HFF-Myc (cell line): ENCODE data around the gene HIPK2.

ENCODE experiments used
- DNase-seq: peaks from one replicate; pipeline ENCODE4 v3.0.0-alpha.2; 2011; ENCODE audit warnings: low read depth; ENCODE audit errors: extremely low read depth
- H3K4me3 ChIP-seq: replicated peaks from 2 replicates; pipeline ENCODE4 v1.5.1; 2011; ENCODE audit warnings: low read depth, mild to moderate bottlenecking, control low read depth, low read length
- TF ChIP-seq, protein P1 (sequence below): IDR thresholded peaks from 2 replicates; pipeline ENCODE4 v1.5.1; 2012; ENCODE audit warnings: mild to moderate bottlenecking, low read depth, low read length, control low read depth; ENCODE audit errors: missing control alignments

The HIPK2 gene

DNA sequence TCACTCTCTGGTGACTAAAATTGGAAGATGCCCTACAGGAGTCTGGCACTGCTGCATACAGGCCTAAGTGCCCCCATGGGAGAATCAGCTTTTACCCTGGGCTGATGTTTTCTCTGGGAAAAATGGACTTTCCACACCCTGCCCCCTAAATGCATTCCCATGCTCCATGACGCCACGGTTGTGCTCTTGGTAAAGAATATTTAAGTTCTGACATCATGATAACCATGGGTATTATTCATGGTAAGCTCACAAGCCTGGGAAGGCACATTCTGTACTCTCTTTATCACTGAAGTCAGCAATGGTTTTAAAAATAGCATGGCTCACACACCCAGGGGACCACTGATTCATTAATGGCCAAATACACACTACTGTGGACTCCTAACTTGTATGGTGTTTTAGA is 43.4 kb downstream of the HIPK2 start:
- no peak for DNase-seq
- TF ChIP-seq, protein P1, sequence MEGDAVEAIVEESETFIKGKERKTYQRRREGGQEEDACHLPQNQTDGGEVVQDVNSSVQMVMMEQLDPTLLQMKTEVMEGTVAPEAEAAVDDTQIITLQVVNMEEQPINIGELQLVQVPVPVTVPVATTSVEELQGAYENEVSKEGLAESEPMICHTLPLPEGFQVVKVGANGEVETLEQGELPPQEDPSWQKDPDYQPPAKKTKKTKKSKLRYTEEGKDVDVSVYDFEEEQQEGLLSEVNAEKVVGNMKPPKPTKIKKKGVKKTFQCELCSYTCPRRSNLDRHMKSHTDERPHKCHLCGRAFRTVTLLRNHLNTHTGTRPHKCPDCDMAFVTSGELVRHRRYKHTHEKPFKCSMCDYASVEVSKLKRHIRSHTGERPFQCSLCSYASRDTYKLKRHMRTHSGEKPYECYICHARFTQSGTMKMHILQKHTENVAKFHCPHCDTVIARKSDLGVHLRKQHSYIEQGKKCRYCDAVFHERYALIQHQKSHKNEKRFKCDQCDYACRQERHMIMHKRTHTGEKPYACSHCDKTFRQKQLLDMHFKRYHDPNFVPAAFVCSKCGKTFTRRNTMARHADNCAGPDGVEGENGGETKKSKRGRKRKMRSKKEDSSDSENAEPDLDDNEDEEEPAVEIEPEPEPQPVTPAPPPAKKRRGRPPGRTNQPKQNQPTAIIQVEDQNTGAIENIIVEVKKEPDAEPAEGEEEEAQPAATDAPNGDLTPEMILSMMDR, result no peak
- no peak overlapping the region for H3K4me3 ChIP-seq

DNA sequence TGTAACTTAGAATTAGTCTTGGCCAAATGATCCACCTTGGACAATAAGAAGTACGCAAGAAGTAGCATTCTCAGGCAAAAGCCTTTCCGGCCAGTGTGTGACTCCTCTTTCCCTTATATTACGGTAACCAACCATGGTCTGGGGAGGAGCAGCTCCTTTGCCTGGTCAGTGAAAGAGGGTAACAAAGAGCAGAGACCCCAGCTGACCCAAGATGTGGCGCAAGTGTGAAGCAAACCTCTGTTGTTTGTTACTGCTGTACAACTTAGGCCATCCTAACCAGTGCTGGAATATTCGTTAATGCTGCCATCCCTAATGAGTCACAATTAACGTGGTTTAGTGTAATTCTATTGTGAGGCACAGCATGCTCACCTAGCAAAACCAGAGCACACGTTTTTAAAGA is 44.0 kb downstream of the HIPK2 start:
- TF ChIP-seq, protein P1, result no peak
- H3K4me3 ChIP-seq, result no peak overlapping the region
- no peak for DNase-seq

DNA sequence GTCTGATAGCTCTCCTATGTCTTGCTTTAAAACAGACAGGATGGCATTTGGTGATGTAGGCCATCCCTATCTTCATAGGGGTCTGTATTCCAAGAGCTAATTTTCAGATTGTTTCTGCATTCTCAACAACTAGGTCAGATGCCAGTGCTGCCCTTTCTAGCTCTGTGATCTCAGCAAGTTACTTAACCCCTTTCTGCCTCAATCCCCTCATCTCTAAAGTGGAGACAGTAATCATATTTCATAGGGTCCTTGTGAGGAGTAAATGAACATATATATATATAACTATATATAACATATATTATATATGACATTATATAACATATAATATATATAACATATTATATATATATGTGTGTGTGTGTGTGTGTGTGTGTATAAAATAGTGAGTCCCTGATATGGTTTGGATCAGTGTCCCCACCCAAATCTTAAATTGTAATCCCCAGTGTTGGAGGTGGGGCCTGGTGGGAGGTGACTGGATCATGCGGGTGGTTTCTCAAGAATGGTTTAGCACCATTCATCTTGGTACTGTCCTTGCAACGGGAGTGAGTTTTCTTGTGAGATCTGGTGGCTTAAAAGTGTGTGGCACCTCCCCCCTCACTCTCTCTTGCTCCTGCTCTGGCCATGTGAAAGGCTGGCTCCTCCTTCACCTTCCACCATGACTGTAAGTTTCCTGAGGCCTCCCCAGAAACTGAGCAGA is 45.2 kb downstream of the HIPK2 start:
- TF ChIP-seq, protein P1, result no peak
- DNase-seq, result no peak
- H3K4me3 ChIP-seq, result no peak overlapping the region

DNA sequence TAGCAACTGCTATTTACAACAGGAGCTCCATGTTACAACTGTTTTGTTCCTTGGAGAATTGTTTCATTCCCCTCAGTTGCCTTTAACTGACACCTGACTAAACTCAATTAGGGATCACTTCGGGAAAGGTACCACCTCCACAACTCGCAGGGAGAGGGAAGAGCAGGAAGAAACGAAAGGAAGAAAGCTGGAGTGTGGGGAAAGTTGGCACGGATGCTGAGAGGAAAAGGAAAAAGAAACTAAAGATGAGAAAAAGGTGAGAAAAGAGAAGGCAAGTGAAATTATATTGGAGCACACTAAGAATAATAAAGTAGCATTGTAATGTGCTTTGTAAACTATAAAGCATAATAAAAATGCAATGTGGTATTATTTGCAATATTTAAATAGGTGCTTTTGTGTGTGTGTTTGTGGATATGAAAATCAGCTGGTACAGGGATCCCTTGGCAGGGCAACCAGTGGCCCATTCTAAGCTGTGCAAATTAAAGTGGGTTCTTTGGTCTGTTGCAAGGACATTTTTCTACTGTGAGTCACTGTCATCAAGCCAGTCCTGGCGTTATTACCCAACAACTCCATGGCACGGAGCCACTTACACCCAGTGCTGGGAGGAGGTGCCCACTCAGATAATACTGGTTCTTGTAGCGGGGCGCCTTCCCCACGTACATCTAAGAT is 45.9 kb downstream of the HIPK2 start:
- TF ChIP-seq, protein P1, result no peak
- peak; percentile 33 for DNase-seq
- no peak overlapping the region for H3K4me3 ChIP-seq

DNA sequence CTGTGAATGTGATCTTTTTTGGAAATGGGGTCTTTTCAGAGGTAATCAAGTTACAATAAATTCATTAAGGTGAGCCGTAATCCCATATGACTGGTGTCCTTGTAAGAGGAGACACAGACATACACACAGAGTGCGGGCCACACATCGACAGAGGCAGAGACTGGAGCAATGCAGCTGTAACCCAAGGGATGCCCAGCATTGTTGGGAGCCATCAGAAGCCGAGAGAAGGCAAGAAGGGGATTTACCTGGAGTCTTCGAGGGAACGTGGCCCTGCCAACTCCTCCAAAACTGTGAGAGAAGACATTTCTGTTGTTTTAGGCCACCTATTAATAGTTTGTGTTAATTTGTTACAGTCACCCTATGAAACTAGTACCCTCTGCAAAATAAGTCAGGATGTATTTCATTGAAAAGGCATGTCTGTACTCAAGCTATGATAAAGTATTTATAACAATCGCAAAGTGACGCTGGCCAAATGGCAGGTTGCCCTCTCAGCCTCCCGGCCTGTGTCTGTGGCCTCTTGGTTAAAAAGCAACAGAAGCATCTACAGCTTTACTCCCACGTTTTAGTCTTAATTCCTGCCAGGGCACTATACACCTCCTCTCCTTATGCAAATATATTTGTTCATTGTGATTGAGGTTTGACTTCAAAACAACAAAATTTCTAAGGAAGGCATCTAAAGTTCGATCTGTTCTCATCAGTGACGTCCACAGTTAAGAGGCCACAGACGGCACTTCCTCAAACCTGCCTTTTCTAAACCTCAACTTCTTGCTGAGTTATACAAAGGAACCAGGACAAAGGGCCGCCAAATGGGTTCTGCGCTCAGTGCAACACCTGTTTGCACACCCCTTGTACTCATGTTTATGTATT is 46.8 kb downstream of the HIPK2 start:
- no peak for DNase-seq

DNA sequence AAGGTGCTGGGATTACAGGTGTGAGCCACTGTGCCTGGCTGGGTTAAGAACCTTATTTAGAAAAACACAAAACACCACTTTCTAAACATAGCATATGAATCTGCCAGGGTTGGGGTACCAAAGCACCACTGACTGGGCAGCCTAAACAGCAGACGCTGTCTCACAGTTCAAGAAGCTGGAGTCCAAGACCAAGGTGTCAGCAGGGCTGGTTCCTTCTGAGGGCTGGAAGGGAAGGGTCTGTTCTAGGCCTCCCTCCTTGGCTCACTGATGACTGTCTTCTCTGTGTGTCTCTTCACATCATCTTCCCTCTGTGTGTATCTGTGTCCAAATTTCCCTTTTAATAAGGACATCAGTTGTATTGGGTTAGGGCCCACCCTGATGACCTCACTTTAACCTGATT is 49.6 kb downstream of the HIPK2 start:
- H3K4me3 ChIP-seq, result no peak overlapping the region
- no peak for DNase-seq
- TF ChIP-seq, protein P1, result no peak

More for the DNA sequence above, 46.8 kb downstream of the HIPK2 start:
- H3K4me3 ChIP-seq, result no peak overlapping the region
- TF ChIP-seq, protein P1, result no peak
